GM11168 (cell line): ENCODE data around the gene PNPO.

Experiments
- in situ Hi-C: fragments of 300-500 bp; cut with MboI; formaldehyde crosslinking; loops from one replicate; pipeline ENCODE4 v1.12.0; 2022; ENCODE audit warnings: low sequenced_read_pairs; ENCODE audit not compliant: unreplicated experiment

The PNPO gene

GRCh38 chr17:47946929-47947397 lies 5.6 kb downstream of the PNPO start:
- in situ Hi-C loops: no loop called here

- in situ Hi-C loops: no loop called here
Measured at GRCh38 chr17:47948706-47949196, 7.4 kb downstream of the PNPO start.

- in situ Hi-C loops: no loop called here
Measured at GRCh38 chr17:47949197-47949759, 7.9 kb downstream of the PNPO start.

GRCh38 chr17:47949946-47950345 lies 8.6 kb downstream of the PNPO start:
- in situ Hi-C loops: no loop called here

GRCh38 chr17:47950448-47950847 lies 9.1 kb downstream of the PNPO start:
- in situ Hi-C loops: no loop called here

- in situ Hi-C loops: no loop called here
Measured at GRCh38 chr17:47952171-47953021, 11.0 kb downstream of the PNPO start.

GRCh38 chr17:47953909-47954308 lies 12.5 kb downstream of the PNPO start:
- in situ Hi-C loops: no loop called here

- in situ Hi-C loops: no loop called here
Measured at GRCh38 chr17:47955497-47956461, 14.4 kb downstream of the PNPO start.

GRCh38 chr17:47956791-47957590 lies 15.6 kb downstream of the PNPO start:
- in situ Hi-C loops: no loop called here

GRCh38 chr17:47957591-47958490 lies 16.5 kb downstream of the PNPO start, which contains the start of gene PRR15L:
Gene PRR15L, minus strand, starts transcription at chr17:47957883. Its CDS starts 4,649 bp downstream, at chr17:47953234.
- in situ Hi-C loops: no loop called here

GRCh38 chr17:47959825-47960655 lies 18.7 kb downstream of the PNPO start:
- in situ Hi-C loops: no loop called here

GRCh38 chr17:47961406-47961805 lies 20.0 kb downstream of the PNPO start:
- in situ Hi-C loops: no loop called here

GRCh38 chr17:47962901-47963300 lies 21.5 kb downstream of the PNPO start:
- in situ Hi-C loops: no loop called here

GRCh38 chr17:47964856-47965255 lies 23.5 kb downstream of the PNPO start:
- in situ Hi-C loops: no loop called here

GRCh38 chr17:47966079-47966519 lies 24.7 kb downstream of the PNPO start:
- in situ Hi-C loops: no loop called here

GRCh38 chr17:47967607-47968252 lies 26.4 kb downstream of the PNPO start:
- in situ Hi-C loops: no loop called here

GRCh38 chr17:47968836-47969235 lies 27.5 kb downstream of the PNPO start:
- in situ Hi-C loops: no loop called here
